OCI-LY7 (cell line): ENCODE data around the gene RBP4. TPM values are rescaled to one million over a fixed set of nuclear protein-coding genes. Genes with fewer than 3 reads are reported as not detected.

Source experiments
- BruUV-seq: library from RNA; stranded (reverse); fragments of 400-500 nt; replicated peaks from 2 replicates; lab custom pipeline; 2021; lab: Mats Ljungman, UMichigan
- CTCF ChIA-PET: fragments of 300-600 bp; sonication (Branson Sonifier 250); formaldehyde crosslinking; loops from one replicate; lab custom pipeline; 2022; ENCODE audit warnings: antibody characterized with exemption; ENCODE audit not compliant: unreplicated experiment; lab: Charles Lee
- POLR2A ChIA-PET: fragments of 300-600 bp; sonication (Branson Sonifier 250); formaldehyde crosslinking; loops from one replicate; lab custom pipeline; 2022; ENCODE audit warnings: antibody characterized with exemption; lab: Charles Lee
- DNase-seq: peaks from one replicate; pipeline ENCODE4 v3.0.0-alpha.2; 2015; ENCODE audit warnings: low spot score
- H2AFZ ChIP-seq: fragments of 200-600 bp; sonication (generic), shearing (Covaris generic); 2 replicates; pipeline ENCODE4 v1.6.1; 2014; ENCODE audit warnings: mild to moderate bottlenecking, antibody characterized with exemption, low read length, moderate library complexity
- H3K27ac ChIP-seq: fragments of 200-600 bp; sonication (generic); 2 replicates; pipeline ENCODE4 v1.5.1; 2014; ENCODE audit warnings: mixed run types, low read depth, mild to moderate bottlenecking, moderate library complexity, low read length, inconsistent platforms; ENCODE audit not compliant: poor library complexity, severe bottlenecking
- H3K36me3 ChIP-seq: fragments of 200-600 bp; sonication (generic); 2 replicates; pipeline ENCODE4 v1.6.1; 2014; ENCODE audit warnings: mild to moderate bottlenecking, antibody characterized with exemption, low read length, moderate library complexity, mixed read lengths; ENCODE audit not compliant: insufficient read depth
- H3K4me1 ChIP-seq: fragments of 200-600 bp; sonication (generic); 2 replicates; pipeline ENCODE4 v1.5.1; 2014; ENCODE audit warnings: mild to moderate bottlenecking, low read length; ENCODE audit not compliant: insufficient read depth, poor library complexity, severe bottlenecking
- H3K4me2 ChIP-seq: fragments of 200-600 bp; sonication (generic); 2 replicates; pipeline ENCODE4 v1.6.1; 2014; ENCODE audit warnings: mild to moderate bottlenecking, low read length
- H3K4me3 ChIP-seq: fragments of 200-600 bp; sonication (generic); 2 replicates; pipeline ENCODE4 v1.5.1; 2014; ENCODE audit warnings: mild to moderate bottlenecking, low read depth, low read length; ENCODE audit not compliant: poor library complexity, severe bottlenecking
- H3K79me2 ChIP-seq: fragments of 200-600 bp; sonication (generic); 2 replicates; pipeline ENCODE4 v1.6.1; 2016; ENCODE audit warnings: low read depth, mild to moderate bottlenecking, low read length, moderate library complexity, mixed read lengths; ENCODE audit not compliant: insufficient read depth
- H3K9me2 ChIP-seq: fragments of 200-600 bp; sonication (generic); 2 replicates; pipeline ENCODE4 v1.6.1; 2016; ENCODE audit warnings: mild to moderate bottlenecking, low read length, mixed read lengths; ENCODE audit not compliant: insufficient read depth
- H3K9me3 ChIP-seq: fragments of 200-600 bp; sonication (generic); 2 replicates; pipeline ENCODE4 v1.6.1; 2014; ENCODE audit warnings: mild to moderate bottlenecking, mixed run types, low read length, mixed read lengths
- H4K20me1 ChIP-seq: fragments of 200-600 bp; sonication (generic); 2 replicates; pipeline ENCODE4 v1.6.1; 2014; ENCODE audit warnings: mild to moderate bottlenecking, antibody characterized with exemption, low read length, moderate library complexity, mixed read lengths; ENCODE audit not compliant: insufficient read depth
- CTCF ChIP-seq: fragments of 200-600 bp; sonication (generic); conservative IDR thresholded peaks from 2 replicates; pipeline ENCODE4 v1.5.1; 2014; ENCODE audit warnings: mild to moderate bottlenecking, antibody characterized with exemption, low read length, moderate library complexity, mixed read lengths
- EZH2phosphoT487 ChIP-seq: fragments of 200-600 bp; sonication (generic); IDR thresholded peaks from 2 replicates; pipeline ENCODE4 v1.6.1; 2018; ENCODE audit warnings: low read depth, borderline replicate concordance, mild to moderate bottlenecking, mixed run types, antibody characterized with exemption, low read length, moderate library complexity, mixed read lengths
- intact Hi-C: fragments of 100-400 bp; cut with micrococcal nuclease; formaldehyde crosslinking; loops from one replicate; pipeline ENCODE4 v1.10.0; 2022; ENCODE audit not compliant: unreplicated experiment
- total RNA-seq, 2 experiments: library from RNA; depleted of rRNA in 1 of 2; stranded (reverse); fragments of >200 nt in 1 of 2; shearing (Covaris generic) in 1 of 2; gene quantifications; 2 replicates each; pipeline ENCODE4 v1.2.3, GENCODE V29; 2014 to 2022

RBP4 gene
- total RNA-seq, 2 experiments from 2014 or later, result not detected

- ChIA-PET CTCF (interaction anchor here (0.6 kb wide), 1 partner anchor 1028 kb away, joined by 3 read pairs; no protein-coding TSS in a partner anchor), POLR2A (interaction anchor here (1.4 kb wide), 1 partner anchor 44 kb away, joined by 8 read pairs; no protein-coding TSS in a partner anchor)
- no peak for DNase-seq
- H4K20me1 ChIP-seq, result no peaks in the 10 kb centered on the region
- TF ChIP-seq CTCF, result no peak
- no peak for TF ChIP-seq EZH2phosphoT487
- BruUV-seq, result no TSS peak
- no peak overlapping the region for H2AFZ ChIP-seq
- no peaks in the 10 kb centered on the region for H3K9me3 ChIP-seq
- H3K4me3 ChIP-seq, result no peak overlapping the region
- H3K27ac ChIP-seq, result no peak overlapping the region
- no peaks in the 10 kb centered on the region for H3K79me2 ChIP-seq
- no peak overlapping the region for H3K4me2 ChIP-seq
- intact Hi-C loops, result no loop called here
- peaks cover 20% of the 10 kb centered on the region for H3K4me1 ChIP-seq
- no peaks in the 10 kb centered on the region for H3K36me3 ChIP-seq
- no peaks in the 10 kb centered on the region for H3K9me2 ChIP-seq
Observed at GRCh38 chr10:93599778-93600177, 1.3 kb downstream of the RBP4 start.

DNA sequence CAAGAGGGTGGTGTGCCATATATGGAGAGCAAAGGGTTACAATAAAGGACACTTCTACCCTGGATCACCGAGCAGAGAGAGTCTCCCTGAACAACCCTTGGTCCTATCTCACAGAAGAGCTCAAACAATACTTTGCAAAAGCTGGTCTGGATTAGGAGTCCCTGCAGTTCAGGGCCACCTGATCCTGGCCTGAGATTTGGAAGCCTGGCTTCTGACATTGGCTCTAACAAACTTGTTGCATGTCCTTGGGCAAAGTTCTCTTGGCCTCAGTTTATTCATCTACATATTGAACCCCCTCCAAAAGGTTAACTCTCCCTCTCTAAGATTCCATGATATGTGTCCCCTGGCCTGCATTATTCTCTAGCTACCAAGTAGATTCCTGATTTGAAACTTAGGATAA lies 1.7 kb downstream of the RBP4 start:
- H3K9me3 ChIP-seq, result no peaks in the 10 kb centered on the region
- no peaks in the 10 kb centered on the region for H3K9me2 ChIP-seq
- no peaks in the 10 kb centered on the region for H3K36me3 ChIP-seq
- intact Hi-C loops, result no loop called here
- TF ChIP-seq EZH2phosphoT487 (no peak), CTCF (no peak)
- no peak overlapping the region for H3K4me3 ChIP-seq
- ChIA-PET CTCF (interaction anchor here (0.6 kb wide), 1 partner anchor 1028 kb away, joined by 3 read pairs; no protein-coding TSS in a partner anchor), POLR2A (interaction anchor here (1.4 kb wide), 1 partner anchor 45 kb away, joined by 8 read pairs; no protein-coding TSS in a partner anchor)
- DNase-seq, result no peak
- H4K20me1 ChIP-seq, result no peaks in the 10 kb centered on the region
- no peaks in the 10 kb centered on the region for H3K79me2 ChIP-seq
- H3K4me1 ChIP-seq, result peaks cover 16% of the 10 kb centered on the region
- no peak overlapping the region for H3K27ac ChIP-seq
- no peak overlapping the region for H3K4me2 ChIP-seq
- H2AFZ ChIP-seq, result no peak overlapping the region
- no TSS peak for BruUV-seq

DNA sequence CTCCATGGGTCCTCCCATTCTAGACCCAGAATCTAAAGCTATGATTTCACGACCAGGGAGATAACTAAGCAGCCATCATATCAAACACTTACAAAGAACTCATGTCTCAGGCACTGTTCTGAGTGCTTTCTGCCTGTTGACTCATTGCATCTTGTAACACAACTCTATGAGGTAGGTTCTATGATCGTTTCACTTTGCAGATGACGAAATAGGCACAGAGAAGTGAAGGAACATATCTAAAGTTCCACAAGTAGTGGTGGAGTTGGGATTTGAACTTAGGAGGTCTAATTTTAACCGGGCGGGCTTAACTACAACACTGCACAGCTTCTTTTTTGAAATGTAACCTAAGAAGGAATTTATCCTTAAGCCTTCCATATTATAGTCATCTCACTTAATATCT lies 2.9 kb downstream of the RBP4 start:
- Histone ChIP-seq H3K27ac (no peak overlapping the region), H3K4me1 (peaks cover 11% of the 10 kb centered on the region), H3K4me3 (no peak overlapping the region), H3K9me3 (no peaks in the 10 kb centered on the region), H3K4me2 (no peak overlapping the region), H3K9me2 (no peaks in the 10 kb centered on the region), H4K20me1 (no peaks in the 10 kb centered on the region), H3K36me3 (no peaks in the 10 kb centered on the region), H3K79me2 (no peaks in the 10 kb centered on the region), H2AFZ (peak overlapping the region; percentile 7; the same call in 1 of the 2 replicates)
- ChIA-PET POLR2A (interaction anchor here (0.6 kb wide), 1 partner anchor 112 kb away, joined by 4 read pairs; no protein-coding TSS in a partner anchor), CTCF (no interaction called here)
- BruUV-seq, result no TSS peak
- DNase-seq, result no peak
- TF ChIP-seq CTCF, result no peak
- TF ChIP-seq EZH2phosphoT487, result no peak
- intact Hi-C loops, result no loop called here
